Calu3 (cell line): ENCODE data around the gene SET. TPM values are rescaled to one million over a fixed set of nuclear protein-coding genes. Genes with fewer than 3 reads are reported as not detected.
A peak's percentile ranks its signal among the peaks of the same experiment; 100 is the strongest.

Experiments
- BruUV-seq: library from RNA; stranded (reverse); fragments of 400-500 nt; replicated peaks from 2 replicates; lab custom pipeline; 2021; lab: Mats Ljungman, UMichigan
- CTCF ChIA-PET: fragments of 300-600 bp; sonication (Branson Sonifier 250); formaldehyde crosslinking; loops from one replicate; lab custom pipeline; 2022; ENCODE audit warnings: antibody characterized with exemption; lab: Charles Lee
- DNase-seq: peaks from one replicate; pipeline ENCODE4 v3.0.0; 2022
- H3K27ac Mint-ChIP-seq: one replicate; pipeline ENCODE4 v1.8.0; 2022; ENCODE audit warnings: mixed read lengths; ENCODE audit not compliant: unreplicated experiment
- H3K27me3 Mint-ChIP-seq: one replicate; pipeline ENCODE4 v1.8.0; 2022; ENCODE audit warnings: mixed read lengths; ENCODE audit not compliant: unreplicated experiment
- H3K36me3 Mint-ChIP-seq: one replicate; pipeline ENCODE4 v1.8.0; 2022; ENCODE audit warnings: mild to moderate bottlenecking, moderate library complexity, mixed read lengths; ENCODE audit not compliant: insufficient read depth, unreplicated experiment
- H3K4me1 Mint-ChIP-seq: one replicate; pipeline ENCODE4 v1.8.0; 2022; ENCODE audit warnings: mild to moderate bottlenecking, low read depth, mixed read lengths; ENCODE audit not compliant: unreplicated experiment
- H3K4me3 Mint-ChIP-seq: one replicate; pipeline ENCODE4 v1.8.0; 2022; ENCODE audit warnings: mild to moderate bottlenecking, low read depth, moderate library complexity, mixed read lengths; ENCODE audit not compliant: unreplicated experiment
- H3K9me3 Mint-ChIP-seq: one replicate; pipeline ENCODE4 v1.8.0; 2022; ENCODE audit warnings: low read depth, mixed read lengths; ENCODE audit not compliant: unreplicated experiment
- intact Hi-C: fragments of 100-400 bp; cut with micrococcal nuclease; formaldehyde crosslinking; loops from one replicate; pipeline ENCODE4 v1.10.0; 2022; ENCODE audit not compliant: unreplicated experiment
- total RNA-seq: library from RNA; stranded (reverse); gene quantifications from 2 replicates; pipeline ENCODE4 v1.2.3, GENCODE V29; 2022
- TF ChIP-seq, protein P1 (sequence below): fragments of 200-600 bp; IDR thresholded peaks from one replicate; pipeline ENCODE4 v1.8.0; 2022; ENCODE audit warnings: antibody characterized with exemption; ENCODE audit not compliant: unreplicated experiment

The SET gene
- total RNA-seq, 1 experiment from 2014 or later = 367 TPM

GRCh38 chr9:128701227-128701854 lies 12.3 kb downstream of the SET start:
- Mint-ChIP-seq H3K27me3 (no peaks in the 10 kb centered on the region), H3K36me3 (peaks cover 24% of the 10 kb centered on the region), H3K27ac (no peak overlapping the region), H3K9me3 (no peaks in the 10 kb centered on the region), H3K4me3 (no peak overlapping the region), H3K4me1 (no peaks in the 10 kb centered on the region)
- no TSS peak for BruUV-seq
- intact Hi-C loops = no loop called here
- CTCF ChIA-PET = no interaction called here
- no peak for DNase-seq
- TF ChIP-seq, protein P1, sequence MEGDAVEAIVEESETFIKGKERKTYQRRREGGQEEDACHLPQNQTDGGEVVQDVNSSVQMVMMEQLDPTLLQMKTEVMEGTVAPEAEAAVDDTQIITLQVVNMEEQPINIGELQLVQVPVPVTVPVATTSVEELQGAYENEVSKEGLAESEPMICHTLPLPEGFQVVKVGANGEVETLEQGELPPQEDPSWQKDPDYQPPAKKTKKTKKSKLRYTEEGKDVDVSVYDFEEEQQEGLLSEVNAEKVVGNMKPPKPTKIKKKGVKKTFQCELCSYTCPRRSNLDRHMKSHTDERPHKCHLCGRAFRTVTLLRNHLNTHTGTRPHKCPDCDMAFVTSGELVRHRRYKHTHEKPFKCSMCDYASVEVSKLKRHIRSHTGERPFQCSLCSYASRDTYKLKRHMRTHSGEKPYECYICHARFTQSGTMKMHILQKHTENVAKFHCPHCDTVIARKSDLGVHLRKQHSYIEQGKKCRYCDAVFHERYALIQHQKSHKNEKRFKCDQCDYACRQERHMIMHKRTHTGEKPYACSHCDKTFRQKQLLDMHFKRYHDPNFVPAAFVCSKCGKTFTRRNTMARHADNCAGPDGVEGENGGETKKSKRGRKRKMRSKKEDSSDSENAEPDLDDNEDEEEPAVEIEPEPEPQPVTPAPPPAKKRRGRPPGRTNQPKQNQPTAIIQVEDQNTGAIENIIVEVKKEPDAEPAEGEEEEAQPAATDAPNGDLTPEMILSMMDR = no peak

DNA sequence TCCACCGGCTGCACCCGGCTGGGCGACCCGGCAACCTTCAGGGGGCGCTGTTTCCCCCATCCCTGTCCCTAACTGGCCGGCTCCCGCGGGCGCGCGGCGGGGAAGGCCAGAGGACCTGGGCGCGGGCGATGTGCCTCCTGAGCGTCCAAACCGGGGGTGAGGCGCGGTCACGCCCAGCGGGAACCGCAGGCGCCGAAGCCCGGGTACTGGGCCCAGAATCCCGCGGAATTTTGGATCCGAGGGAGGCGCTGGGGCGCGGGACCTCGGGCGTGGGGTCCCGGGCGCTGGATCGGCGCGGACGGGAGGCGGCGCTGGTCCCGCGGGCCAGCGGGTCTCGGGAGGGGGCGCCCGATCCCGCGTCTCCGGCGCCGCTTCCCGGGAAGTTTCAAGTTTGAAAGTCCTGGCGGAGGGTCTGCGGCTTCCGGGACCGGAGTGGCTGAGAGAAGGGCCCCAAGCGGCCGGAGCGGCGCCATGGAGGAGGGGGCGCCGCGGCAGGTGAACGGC lies 13.5 kb downstream of the SET start, which contains the start of gene PKN3:
Gene PKN3 (plus strand): TSS at position 59 of the 504 bp plus-strand sequence. CDS start 413 bp downstream, at position 472.
- Mint-ChIP-seq H3K27me3 (no peaks in the 10 kb centered on the region), H3K4me3 (peak within 1 kb of the TSS; percentile 75), H3K4me1 (no peaks in the 10 kb centered on the region), H3K9me3 (no peaks in the 10 kb centered on the region), H3K36me3 (peaks cover 21% of the 10 kb centered on the region), H3K27ac (no peak within 1 kb of the TSS)
- CTCF ChIA-PET = interaction anchor here (0.6 to 1.0 kb wide), 6 partner anchors 9 to 1481 kb away, joined by 3 to 9 read pairs (median 4); partner anchors contain the start of gene ENDOG
- intact Hi-C loops = no loop called here
- TF ChIP-seq, protein P1 = peak; percentile 75
- peak; percentile 91 for DNase-seq
- no TSS peak for BruUV-seq

- intact Hi-C loops = no loop called here
- CTCF ChIA-PET = no interaction called here
- Mint-ChIP-seq H3K36me3 (peaks cover 16% of the 10 kb centered on the region), H3K27ac (no peak overlapping the region), H3K4me3 (peak overlapping the region; percentile 75), H3K4me1 (no peaks in the 10 kb centered on the region), H3K27me3 (no peaks in the 10 kb centered on the region), H3K9me3 (no peaks in the 10 kb centered on the region)
- no peak for DNase-seq
- BruUV-seq = no TSS peak
- TF ChIP-seq, protein P1 = no peak
Measured at GRCh38 chr9:128702949-128703615, 14.1 kb downstream of the SET start.

- no peak for DNase-seq
- CTCF ChIA-PET = no interaction called here
- no peaks in the 10 kb centered on the region for H3K27me3 Mint-ChIP-seq
- no peaks in the 10 kb centered on the region for H3K9me3 Mint-ChIP-seq
- no peak overlapping the region for H3K27ac Mint-ChIP-seq
- peak overlapping the region; percentile 75 for H3K4me3 Mint-ChIP-seq
- H3K4me1 Mint-ChIP-seq = no peaks in the 10 kb centered on the region
- no TSS peak for BruUV-seq
- TF ChIP-seq, protein P1 = no peak
- peaks cover 16% of the 10 kb centered on the region for H3K36me3 Mint-ChIP-seq
- intact Hi-C loops = no loop called here
Measured at GRCh38 chr9:128703616-128704355, 14.8 kb downstream of the SET start.
